Keratinocyte (primary cell): ENCODE results near the gene PSMG1. TPM values are rescaled to one million over a fixed set of nuclear protein-coding genes. Genes with fewer than 3 reads are reported as not detected.

Experiments used
- DNase-seq: peaks from one replicate; pipeline ENCODE4 v3.0.0-alpha.2; 2011; ENCODE audit warnings: low read depth, missing footprints, low spot score
- FAIRE-seq: peaks from 2 replicates; lab custom pipeline; 2011; peaks lifted over from hg19 to GRCh38; lab: Jason Lieb, UNC
- H2AFZ ChIP-seq: 2 replicates; pipeline ENCODE4 v1.6.0; 2012; ENCODE audit warnings: low read length, control low read depth, inconsistent platforms; ENCODE audit not compliant: control insufficient read depth
- H3K27ac ChIP-seq: 2 replicates; pipeline ENCODE4 v1.5.1; 2011; ENCODE audit warnings: low read length; ENCODE audit not compliant: control insufficient read depth, insufficient read depth
- H3K27me3 ChIP-seq: 3 replicates; pipeline ENCODE4 v1.6.0; 2011; ENCODE audit warnings: low read length; ENCODE audit not compliant: control insufficient read depth, insufficient read depth; ENCODE audit errors: extremely low read depth
- H3K36me3 ChIP-seq, 2 experiments: 2 replicates in 1 of 2; 3 replicates in 1 of 2; pipeline ENCODE4 v1.5.1; 2011; ENCODE audit warnings: low read length in 2 of 2, mild to moderate bottlenecking in 1 of 2; ENCODE audit not compliant: control insufficient read depth in 2 of 2, insufficient read depth in 2 of 2; ENCODE audit errors: extremely low read depth in 1 of 2
- H3K4me1 ChIP-seq: 3 replicates; pipeline ENCODE4 v1.5.1; 2011; ENCODE audit warnings: low read length; ENCODE audit not compliant: control insufficient read depth, insufficient read depth; ENCODE audit errors: extremely low read depth
- H3K4me2 ChIP-seq: 3 replicates; pipeline ENCODE4 v1.6.0; 2011; ENCODE audit warnings: low read depth, low read length; ENCODE audit not compliant: control insufficient read depth, insufficient read depth; ENCODE audit errors: extremely low read depth
- H3K4me3 ChIP-seq, 3 experiments: fragments of 200-600 bp in 1 of 3; sonication (generic) in 1 of 3; 2 replicates in 2 of 3; 3 replicates in 1 of 3; pipeline ENCODE4 v1.5.1; 2011 to 2016; ENCODE audit warnings: low read length in 3 of 3, mild to moderate bottlenecking in 3 of 3, control low read depth in 2 of 3, inconsistent platforms in 1 of 3, low read depth in 1 of 3, mixed read lengths in 1 of 3, mixed run types in 1 of 3, moderate library complexity in 1 of 3; ENCODE audit not compliant: control insufficient read depth in 2 of 3, insufficient read depth in 2 of 3; ENCODE audit errors: extremely low read depth in 1 of 3
- H3K79me2 ChIP-seq: 2 replicates; pipeline ENCODE4 v1.6.0; 2012; ENCODE audit warnings: low read length; ENCODE audit not compliant: control insufficient read depth, insufficient read depth
- H3K9ac ChIP-seq: 3 replicates; pipeline ENCODE4 v1.6.0; 2011; ENCODE audit warnings: low read length; ENCODE audit not compliant: control insufficient read depth, insufficient read depth; ENCODE audit errors: extremely low read depth
- H3K9me1 ChIP-seq: 3 replicates; pipeline ENCODE4 v1.6.0; 2011; ENCODE audit warnings: low read length; ENCODE audit not compliant: control insufficient read depth, insufficient read depth; ENCODE audit errors: extremely low read depth
- H3K9me3 ChIP-seq: 2 replicates; pipeline ENCODE4 v1.5.1; 2012; ENCODE audit warnings: low read depth, low read length; ENCODE audit not compliant: control insufficient read depth
- H4K20me1 ChIP-seq: 3 replicates; pipeline ENCODE4 v1.6.0; 2011; ENCODE audit warnings: low read length; ENCODE audit not compliant: control insufficient read depth, insufficient read depth; ENCODE audit errors: extremely low read depth
- CTCF ChIP-seq, 3 experiments: IDR thresholded peaks in 1 of 3; conservative IDR thresholded peaks in 1 of 3; optimal IDR thresholded peaks in 1 of 3; 2 replicates in 2 of 3; 3 replicates in 1 of 3; pipeline versions ENCODE3 to v1.5.1; 2011; ENCODE audit warnings: low read length in 3 of 3, mild to moderate bottlenecking in 3 of 3, moderate library complexity in 2 of 3, control low read depth in 1 of 3, inconsistent platforms in 1 of 3; ENCODE audit not compliant: insufficient read depth in 2 of 3; ENCODE audit errors: extremely low read depth in 1 of 3
- EZH2 ChIP-seq: IDR thresholded peaks from one replicate; pipeline ENCODE4 v1.6.1; 2012; ENCODE audit warnings: inconsistent platforms, mild to moderate bottlenecking, low read length, moderate library complexity
- dilution Hi-C: fragments of 300-500 bp; cut with MboI; formaldehyde crosslinking; loops from one replicate; pipeline ENCODE4 v1.7.0; 2020; ENCODE audit warnings: low sequenced_read_pairs; ENCODE audit not compliant: extremely low pct_ligation_motif_present
- polyA plus RNA-seq, 5 experiments: library from polyadenylated mRNA; depleted of rRNA in 3 of 5; stranded (reverse) in 3 of 5; stranded (forward) in 1 of 5; unstranded in 1 of 5; fragments of >200 nt; gene quantifications; 1 replicate in 1 of 5; 2 replicates in 3 of 5; 3 replicates in 1 of 5; pipeline versions ENCODE4 v1.2.1 to v1.2.3, GENCODE V29; 2011 to 2012; ENCODE audit warnings: missing spikeins in 2 of 5, low read depth in 1 of 5, low replicate concordance in 1 of 5

Gene PSMG1
- polyA plus RNA-seq, 1 donor (not counting 4 experiments of a cell fraction or from before 2014, with no cell fraction given) = 91.8 TPM

- dilution Hi-C loops = no loop called here
- H3K36me3 ChIP-seq = peaks cover 0 to 4% of the 10 kb centered on the region in 2 experiments
- H3K9me3 ChIP-seq = no peaks in the 10 kb centered on the region
- DNase-seq = no peak
- no peak for FAIRE-seq
- no peak overlapping the region for H3K4me3 ChIP-seq
- H3K4me1 ChIP-seq = peaks cover 23% of the 10 kb centered on the region
- H3K27ac ChIP-seq = peak overlapping the region; percentile 17
- no peaks in the 10 kb centered on the region for H4K20me1 ChIP-seq
- H3K9ac ChIP-seq = no peak overlapping the region
- no peaks in the 10 kb centered on the region for H3K9me1 ChIP-seq
- no peaks in the 10 kb centered on the region for H3K27me3 ChIP-seq
- no peak overlapping the region for H2AFZ ChIP-seq
- TF ChIP-seq EZH2 (no peak), CTCF (optimal IDR thresholded peaks at IDR 0.05 in 1 of 3, IDR thresholded peaks at IDR 0.05 in 1 of 3, conservative IDR thresholded peaks at IDR 0.05 in 1 of 3; ENCODE audit: extremely low read depth in 1 of 3, insufficient read depth in 2 of 3, low read length in 3 of 3) (no peak)
- H3K79me2 ChIP-seq = no peaks in the 10 kb centered on the region
- H3K4me2 ChIP-seq = no peak overlapping the region
Measured at GRCh38 chr21:39189857-39190604, 6.8 kb upstream of the PSMG1 start.

DNA sequence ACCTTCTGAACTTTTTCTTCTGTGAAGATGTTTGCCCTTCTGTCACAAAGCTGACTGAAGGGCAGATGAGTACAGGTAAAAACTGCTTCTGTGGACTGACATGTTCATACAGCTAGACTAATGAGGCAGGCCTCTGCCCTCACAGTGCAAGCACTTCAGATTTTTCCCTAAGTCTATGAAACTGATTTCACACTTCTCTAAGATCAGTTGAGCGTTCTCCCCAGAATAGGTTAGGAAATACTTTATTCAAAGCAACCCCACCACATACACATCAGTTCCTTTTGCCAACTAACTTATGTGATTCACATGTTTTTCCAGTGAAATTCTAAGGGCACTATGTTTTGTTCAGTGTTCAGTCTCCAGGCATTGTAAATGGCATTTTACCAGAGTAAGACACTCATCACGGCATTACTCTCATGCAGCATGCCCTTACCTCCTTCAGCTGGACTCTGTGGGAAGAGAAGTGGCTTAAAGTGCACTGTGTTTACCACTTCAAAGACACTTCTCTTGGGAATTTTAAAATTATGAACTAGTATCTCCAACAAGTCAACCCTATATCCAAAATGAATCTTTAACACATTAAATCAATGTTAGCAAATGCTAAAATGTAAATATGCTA lies 5.4 kb upstream of the PSMG1 start:
- dilution Hi-C loops = no loop called here
- H3K9ac ChIP-seq = no peak overlapping the region
- H3K27ac ChIP-seq = no peak overlapping the region
- H3K9me3 ChIP-seq = no peaks in the 10 kb centered on the region
- H2AFZ ChIP-seq = no peak overlapping the region
- no peak overlapping the region for H3K4me3 ChIP-seq
- no peak for TF ChIP-seq EZH2
- TF ChIP-seq CTCF (optimal IDR thresholded peaks at IDR 0.05 in 1 of 3, IDR thresholded peaks at IDR 0.05 in 1 of 3, conservative IDR thresholded peaks at IDR 0.05 in 1 of 3; ENCODE audit: extremely low read depth in 1 of 3, insufficient read depth in 2 of 3, low read length in 3 of 3) = no peak
- peaks cover 27% of the 10 kb centered on the region for H3K4me1 ChIP-seq
- H3K9me1 ChIP-seq = no peaks in the 10 kb centered on the region
- DNase-seq (no peak), FAIRE-seq (peak; percentile 32)
- no peaks in the 10 kb centered on the region for H3K79me2 ChIP-seq
- H4K20me1 ChIP-seq = no peaks in the 10 kb centered on the region
- H3K4me2 ChIP-seq = no peak overlapping the region
- no peaks in the 10 kb centered on the region for H3K27me3 ChIP-seq
- peaks cover 0 to 2% of the 10 kb centered on the region in 2 experiments for H3K36me3 ChIP-seq
